Activated B cell treated with CpG ODN at 0.5 μM for 24 hours (primary cell): ENCODE results near the gene SERPING1. TPM values are rescaled to one million over a fixed set of nuclear protein-coding genes. Genes with fewer than 3 reads are reported as not detected.

Experiments
- ATAC-seq: fragments of 200-7000 bp; cut with Tn5 transposase; one replicate; pipeline ENCODE4 v1.10.0; 2021; ENCODE audit warnings: low read depth, mild to moderate bottlenecking, moderate library complexity
- CTCF ChIA-PET: fragments of 350-600 bp; sonication (Branson Sonifier 250); formaldehyde crosslinking; loops from one replicate; lab custom pipeline; 2021; ENCODE audit warnings: antibody characterized with exemption; lab: Charles Lee
- POLR2A ChIA-PET: fragments of 350-600 bp; sonication (Branson Sonifier 250); formaldehyde crosslinking; loops from one replicate; lab custom pipeline; 2021; ENCODE audit warnings: antibody characterized with exemption; lab: Charles Lee
- DNase-seq: peaks from one replicate; pipeline ENCODE4 v3.0.0; 2022
- H3K27ac Mint-ChIP-seq: one replicate; pipeline ENCODE4 v1.8.0; 2020; ENCODE audit warnings: mixed read lengths
- H3K27me3 Mint-ChIP-seq: one replicate; pipeline ENCODE4 v1.8.0; 2021; ENCODE audit warnings: mixed read lengths
- H3K36me3 Mint-ChIP-seq: one replicate; pipeline ENCODE4 v1.8.0; 2021; ENCODE audit warnings: low read depth, mixed read lengths
- H3K4me1 Mint-ChIP-seq: one replicate; pipeline ENCODE4 v1.8.0; 2021; ENCODE audit warnings: mixed read lengths
- H3K4me3 Mint-ChIP-seq: one replicate; pipeline ENCODE4 v1.8.0; 2020; ENCODE audit warnings: mild to moderate bottlenecking, mixed read lengths
- H3K9me3 Mint-ChIP-seq: one replicate; pipeline ENCODE4 v1.8.0; 2020; ENCODE audit warnings: mixed read lengths
- CTCF ChIP-seq: fragments of 200-600 bp; IDR thresholded peaks from one replicate; pipeline ENCODE4 v1.8.0; 2022; ENCODE audit warnings: antibody characterized with exemption, mild to moderate bottlenecking
- intact Hi-C: fragments of 100-400 bp; cut with micrococcal nuclease; formaldehyde crosslinking; loops from one replicate; pipeline ENCODE4 v1.15.1; 2024
- total RNA-seq: library from RNA; stranded (reverse); gene quantifications from 2 replicates; pipeline ENCODE4 v1.2.3, GENCODE V29; 2022

Gene SERPING1
- total RNA-seq, 1 donor from 2014 or later: not detected

- ChIA-PET CTCF (interaction anchor here (0.6 to 1.2 kb wide), 2 partner anchors 66 to 71 kb away, joined by 3 read pairs; no protein-coding TSS in a partner anchor), POLR2A (no interaction called here)
- intact Hi-C loops: no loop called here
- DNase-seq (no peak), ATAC-seq (no peak)
- peaks cover 4% of the 10 kb centered on the region for H3K27me3 Mint-ChIP-seq
- no peak overlapping the region for H3K27ac Mint-ChIP-seq
- no peak overlapping the region for H3K4me3 Mint-ChIP-seq
- H3K36me3 Mint-ChIP-seq: no peaks in the 10 kb centered on the region
- no peaks in the 10 kb centered on the region for H3K9me3 Mint-ChIP-seq
- no peak for TF ChIP-seq CTCF
- H3K4me1 Mint-ChIP-seq: no peaks in the 10 kb centered on the region
These were observed 23.4 kb upstream of the SERPING1 start for GRCh38 chr11:57574061-57574460.

- Mint-ChIP-seq H3K9me3 (no peaks in the 10 kb centered on the region), H3K36me3 (no peaks in the 10 kb centered on the region), H3K4me3 (no peak overlapping the region), H3K27ac (no peak overlapping the region), H3K27me3 (no peaks in the 10 kb centered on the region), H3K4me1 (peaks cover 8% of the 10 kb centered on the region)
- ATAC-seq (no peak), DNase-seq (no peak)
- no peak for TF ChIP-seq CTCF
- ChIA-PET CTCF (no interaction called here), POLR2A (no interaction called here)
- intact Hi-C loops: no loop called here
These were observed 13.1 kb upstream of the SERPING1 start for GRCh38 chr11:57584341-57584740.

GRCh38 chr11:57585301-57585700, 12.2 kb upstream of the SERPING1 start:
- no peaks in the 10 kb centered on the region for H3K9me3 Mint-ChIP-seq
- TF ChIP-seq CTCF: no peak
- ATAC-seq (no peak), DNase-seq (no peak)
- H3K27ac Mint-ChIP-seq: no peak overlapping the region
- intact Hi-C loops: no loop called here
- no peaks in the 10 kb centered on the region for H3K27me3 Mint-ChIP-seq
- peaks cover 8% of the 10 kb centered on the region for H3K4me1 Mint-ChIP-seq
- no peaks in the 10 kb centered on the region for H3K36me3 Mint-ChIP-seq
- POLR2A ChIA-PET: no interaction called here
- no peak overlapping the region for H3K4me3 Mint-ChIP-seq
- CTCF ChIA-PET: no interaction called here

- ChIA-PET CTCF (no interaction called here), POLR2A (no interaction called here)
- Mint-ChIP-seq H3K9me3 (no peaks in the 10 kb centered on the region), H3K36me3 (no peaks in the 10 kb centered on the region), H3K27me3 (peaks cover 6% of the 10 kb centered on the region), H3K4me3 (no peak overlapping the region), H3K27ac (no peak overlapping the region), H3K4me1 (peaks cover 8% of the 10 kb centered on the region)
- no peak for ATAC-seq
- no peak for DNase-seq
- intact Hi-C loops: no loop called here
- TF ChIP-seq CTCF: no peak
These were observed 10.7 kb upstream of the SERPING1 start for GRCh38 chr11:57586711-57587245.

GRCh38 chr11:57588046-57588710, 9.3 kb upstream of the SERPING1 start:
- CTCF ChIA-PET: no interaction called here
- Mint-ChIP-seq H3K9me3 (no peaks in the 10 kb centered on the region), H3K4me3 (no peak overlapping the region), H3K27ac (no peak overlapping the region), H3K4me1 (peaks cover 8% of the 10 kb centered on the region), H3K36me3 (no peaks in the 10 kb centered on the region), H3K27me3 (peaks cover 9% of the 10 kb centered on the region)
- ATAC-seq: peak; percentile 31
- POLR2A ChIA-PET: no interaction called here
- intact Hi-C loops: no loop called here
- no peak for TF ChIP-seq CTCF
- no peak for DNase-seq
